ENCODE data around the gene ZNF768. TPM values are rescaled to one million over a fixed set of nuclear protein-coding genes. Genes with fewer than 3 reads are reported as not detected.
"Not testable (repeated sequence)": the region's sequence is repeated elsewhere in the genome, so short reads cannot be mapped to it uniquely, and the experiment has no call there.

ZNF768 gene
- total RNA-seq, 1 donor from 2014 or later, result 31.4 TPM

GRCh38 chr16:30541502-30542329 lies 15.3 kb upstream of the ZNF768 start:
- H3K4me3 Mint-ChIP-seq (ENCODE audit: unreplicated experiment), result no peak overlapping the region
- no peak for TF ChIP-seq CTCF (IDR thresholded peaks at IDR 0.05; ENCODE audit: unreplicated experiment)
- DNase-seq (ENCODE audit: low spot score), result no peak
- no peak overlapping the region for H3K27ac Mint-ChIP-seq (ENCODE audit: unreplicated experiment)
- H3K9me3 Mint-ChIP-seq (ENCODE audit: unreplicated experiment), result no peaks in the 10 kb centered on the region
- peaks cover 9% of the 10 kb centered on the region for H3K4me1 Mint-ChIP-seq (ENCODE audit: unreplicated experiment)
- peaks cover 5% of the 10 kb centered on the region for H3K27me3 Mint-ChIP-seq (ENCODE audit: unreplicated experiment)
- H3K36me3 Mint-ChIP-seq (ENCODE audit: low read depth, unreplicated experiment), result no peaks in the 10 kb centered on the region

- not testable (repeated sequence) for H3K27ac Mint-ChIP-seq (ENCODE audit: unreplicated experiment); H3K4me3 Mint-ChIP-seq (ENCODE audit: unreplicated experiment)
Observed at GRCh38 chr16:30540916-30541464, 14.6 kb upstream of the ZNF768 start.

GRCh38 chr16:30539986-30540526 lies 13.7 kb upstream of the ZNF768 start:
- H3K36me3 Mint-ChIP-seq (ENCODE audit: low read depth, unreplicated experiment); H3K27ac Mint-ChIP-seq (ENCODE audit: unreplicated experiment); H3K4me1 Mint-ChIP-seq (ENCODE audit: unreplicated experiment); H3K4me3 Mint-ChIP-seq (ENCODE audit: unreplicated experiment); H3K9me3 Mint-ChIP-seq (ENCODE audit: unreplicated experiment); H3K27me3 Mint-ChIP-seq (ENCODE audit: unreplicated experiment); DNase-seq (ENCODE audit: low spot score): not testable (repeated sequence)

More at GRCh38 chr16:30540916-30541464, 14.6 kb upstream of the ZNF768 start:
- H3K36me3 Mint-ChIP-seq (ENCODE audit: low read depth, unreplicated experiment); H3K4me1 Mint-ChIP-seq (ENCODE audit: unreplicated experiment); H3K27me3 Mint-ChIP-seq (ENCODE audit: unreplicated experiment); DNase-seq (ENCODE audit: low spot score); H3K9me3 Mint-ChIP-seq (ENCODE audit: unreplicated experiment): not testable (repeated sequence)

- Mint-ChIP-seq H3K9me3 (ENCODE audit: unreplicated experiment) (no peaks in the 10 kb centered on the region), H3K27me3 (ENCODE audit: unreplicated experiment) (no peaks in the 10 kb centered on the region), H3K4me1 (ENCODE audit: unreplicated experiment) (peaks cover 11% of the 10 kb centered on the region), H3K27ac (ENCODE audit: unreplicated experiment) (no peak overlapping the region), H3K36me3 (ENCODE audit: low read depth, unreplicated experiment) (peaks cover 4% of the 10 kb centered on the region), H3K4me3 (ENCODE audit: unreplicated experiment) (no peak overlapping the region)
- no peak for DNase-seq (ENCODE audit: low spot score)
- TF ChIP-seq CTCF (IDR thresholded peaks at IDR 0.05; ENCODE audit: unreplicated experiment), result no peak
Observed at GRCh38 chr16:30539000-30539964, 12.9 kb upstream of the ZNF768 start.

GRCh38 chr16:30536391-30537024 lies 10.1 kb upstream of the ZNF768 start:
- not testable (repeated sequence) for H3K27me3 Mint-ChIP-seq (ENCODE audit: unreplicated experiment); H3K36me3 Mint-ChIP-seq (ENCODE audit: low read depth, unreplicated experiment); H3K27ac Mint-ChIP-seq (ENCODE audit: unreplicated experiment); DNase-seq (ENCODE audit: low spot score); H3K9me3 Mint-ChIP-seq (ENCODE audit: unreplicated experiment)
- H3K4me1 Mint-ChIP-seq (ENCODE audit: unreplicated experiment), result peaks cover 18% of the 10 kb centered on the region
- H3K4me3 Mint-ChIP-seq (ENCODE audit: unreplicated experiment), result peak overlapping the region; percentile 96

GRCh38 chr16:30535777-30536190 lies 9.4 kb upstream of the ZNF768 start:
- H3K27me3 Mint-ChIP-seq (ENCODE audit: unreplicated experiment), result peaks cover 2% of the 10 kb centered on the region
- no peaks in the 10 kb centered on the region for H3K9me3 Mint-ChIP-seq (ENCODE audit: unreplicated experiment)
- peak overlapping the region; percentile 96 for H3K4me3 Mint-ChIP-seq (ENCODE audit: unreplicated experiment)
- H3K4me1 Mint-ChIP-seq (ENCODE audit: unreplicated experiment), result peaks cover 18% of the 10 kb centered on the region
- peaks cover 11% of the 10 kb centered on the region for H3K36me3 Mint-ChIP-seq (ENCODE audit: low read depth, unreplicated experiment)
- DNase-seq (ENCODE audit: low spot score), result peak; percentile 67
- peak overlapping the region; percentile 97 for H3K27ac Mint-ChIP-seq (ENCODE audit: unreplicated experiment)
- no peak for TF ChIP-seq CTCF (IDR thresholded peaks at IDR 0.05; ENCODE audit: unreplicated experiment)
